NCI-H2196 treated with DMSO at 0.1 percent for 48 hours (cell line): ENCODE measurements around the gene USP36.

Source experiments
- DNase-seq: peaks from one replicate; lab custom pipeline; 2025; ENCODE audit not compliant: unreplicated experiment; lab: John Stamatoyannopoulos, UW

USP36 gene

GRCh38 chr17:78818932-78819331 lies 21.7 kb downstream of the USP36 start:
- no peak for DNase-seq

GRCh38 chr17:78818152-78818846 lies 22.3 kb downstream of the USP36 start:
- DNase-seq, result no peak

GRCh38 chr17:78817123-78817522 lies 23.5 kb downstream of the USP36 start:
- DNase-seq, result no peak

- DNase-seq, result no peak
Observed at GRCh38 chr17:78815696-78816095, 24.9 kb downstream of the USP36 start.

- no peak for DNase-seq
Observed at GRCh38 chr17:78812855-78813254, 27.8 kb downstream of the USP36 start.

- no peak for DNase-seq
Observed at GRCh38 chr17:78808163-78808562, 32.5 kb downstream of the USP36 start.

GRCh38 chr17:78806451-78806850 lies 34.2 kb downstream of the USP36 start:
- no peak for DNase-seq

- no peak for DNase-seq
Observed at GRCh38 chr17:78805301-78805700, 35.3 kb downstream of the USP36 start.

GRCh38 chr17:78804777-78805176 lies 35.8 kb downstream of the USP36 start:
- DNase-seq, result no peak

GRCh38 chr17:78803186-78803845 lies 37.3 kb downstream of the USP36 start:
- DNase-seq, result no peak

GRCh38 chr17:78802459-78802858 lies 38.2 kb downstream of the USP36 start:
- no peak for DNase-seq

GRCh38 chr17:78802008-78802407 lies 38.6 kb downstream of the USP36 start:
- no peak for DNase-seq

GRCh38 chr17:78800132-78800931 lies 40.3 kb downstream of the USP36 start:
- DNase-seq, result no peak

GRCh38 chr17:78798695-78799559 lies 41.7 kb downstream of the USP36 start:
- DNase-seq, result no peak

- no peak for DNase-seq
Observed at GRCh38 chr17:78797691-78798585, 42.7 kb downstream of the USP36 start.

GRCh38 chr17:78797213-78797612 lies 43.4 kb downstream of the USP36 start:
- no peak for DNase-seq

- no peak for DNase-seq
Observed at GRCh38 chr17:78796517-78796900, 44.1 kb downstream of the USP36 start.

GRCh38 chr17:78795861-78796516 lies 44.6 kb downstream of the USP36 start:
- no peak for DNase-seq

- DNase-seq, result no peak
Observed at GRCh38 chr17:78794864-78795640, 45.6 kb downstream of the USP36 start.
